GM23338 (cell line): Measurements from ENCODE around the gene AGPAT3. TPM values are rescaled to one million over a fixed set of nuclear protein-coding genes. Genes with fewer than 3 reads are reported as not detected.

Experiments used
- ATAC-seq: fragments of 200-7000 bp; cut with Tn5 transposase; 3 replicates; pipeline ENCODE4 v1.9.1; 2020
- DNase-seq: peaks from one replicate; pipeline ENCODE4 v3.0.0-alpha.2; 2015; ENCODE audit warnings: low spot score
- H2AFZ ChIP-seq: fragments of 200-600 bp; sonication (generic); 2 replicates; pipeline ENCODE4 v1.8.0; 2016; ENCODE audit warnings: antibody characterized with exemption, mild to moderate bottlenecking, moderate library complexity
- H3F3A ChIP-seq: fragments of 200-600 bp; sonication (generic); replicated peaks from 2 replicates; pipeline ENCODE4 v1.8.0; 2017; ENCODE audit warnings: antibody characterized with exemption, mixed run types, low read depth
- H3K27ac ChIP-seq: fragments of 200-600 bp; sonication (generic); 2 replicates; pipeline ENCODE4 v1.6.1; 2016; ENCODE audit warnings: low read depth
- H3K27me3 ChIP-seq: fragments of 200-600 bp; sonication (generic); 2 replicates; pipeline ENCODE4 v1.8.0; 2016; ENCODE audit warnings: mild to moderate bottlenecking, mixed run types, moderate library complexity; ENCODE audit not compliant: insufficient read depth
- H3K36me3 ChIP-seq: fragments of 200-600 bp; sonication (generic); 2 replicates; pipeline ENCODE4 v1.8.0; 2016; ENCODE audit warnings: mild to moderate bottlenecking; ENCODE audit not compliant: insufficient read depth
- H3K4me1 ChIP-seq: fragments of 200-600 bp; sonication (generic); 2 replicates; pipeline ENCODE4 v1.8.0; 2016; ENCODE audit warnings: mild to moderate bottlenecking, moderate library complexity; ENCODE audit not compliant: insufficient read depth
- H3K4me2 ChIP-seq: fragments of 200-600 bp; sonication (generic); 2 replicates; pipeline ENCODE4 v1.7.1; 2017; ENCODE audit warnings: mixed run types
- H3K4me3 ChIP-seq: fragments of 200-600 bp; sonication (generic); 2 replicates; pipeline ENCODE4 v1.6.1; 2016; ENCODE audit warnings: mixed run types
- H3K79me2 ChIP-seq: fragments of 200-600 bp; sonication (generic); replicated peaks from 2 replicates; pipeline ENCODE4 v1.8.0; 2017; ENCODE audit warnings: mild to moderate bottlenecking; ENCODE audit not compliant: insufficient read depth
- H3K9me2 ChIP-seq: fragments of 200-600 bp; sonication (generic); 2 replicates; pipeline ENCODE4 v1.8.0; 2017; ENCODE audit not compliant: insufficient read depth
- H4K20me1 ChIP-seq: fragments of 200-600 bp; sonication (generic); replicated peaks from 2 replicates; pipeline ENCODE4 v1.8.0; 2017; ENCODE audit warnings: mild to moderate bottlenecking; ENCODE audit not compliant: insufficient read depth
- H3K27ac Mint-ChIP-seq: 2 replicates; pipeline ENCODE4 v1.8.0; 2020; ENCODE audit warnings: inconsistent platforms, mild to moderate bottlenecking, moderate library complexity, mixed read lengths
- H3K27me3 Mint-ChIP-seq: 3 replicates; pipeline ENCODE4 v1.8.0; 2022; ENCODE audit warnings: low read depth, mild to moderate bottlenecking, moderate library complexity, mixed read lengths, inconsistent platforms; ENCODE audit not compliant: insufficient read depth, poor library complexity
- H3K36me3 Mint-ChIP-seq: 3 replicates; pipeline ENCODE4 v1.8.0; 2021; ENCODE audit warnings: low read depth, mild to moderate bottlenecking, inconsistent platforms, moderate library complexity, mixed read lengths
- H3K4me1 Mint-ChIP-seq: 3 replicates; pipeline ENCODE4 v1.8.0; 2020; ENCODE audit warnings: mild to moderate bottlenecking, inconsistent platforms, mixed read lengths
- H3K4me3 Mint-ChIP-seq: 3 replicates; pipeline ENCODE4 v1.8.0; 2021; ENCODE audit warnings: moderate library complexity, mild to moderate bottlenecking, inconsistent platforms, mixed read lengths
- H3K9me3 Mint-ChIP-seq: 3 replicates; pipeline ENCODE4 v1.8.0; 2020; ENCODE audit warnings: moderate library complexity, mild to moderate bottlenecking, inconsistent platforms, mixed read lengths
- STAT1 ChIP-seq: IDR thresholded peaks from one replicate; pipeline ENCODE4 v1.6.1; 2016; ENCODE audit warnings: antibody characterized with exemption; ENCODE audit not compliant: unreplicated experiment
- ZNF114 ChIP-seq: fragments of 250-450 bp; sonication (Bioruptor Pico); IDR thresholded peaks from 2 replicates; pipeline ENCODE4 v1.5.0; 2020; ENCODE audit warnings: mild to moderate bottlenecking, moderate library complexity
- ZNF331 ChIP-seq: fragments of 250-450 bp; sonication (Bioruptor Pico); IDR thresholded peaks from 2 replicates; pipeline ENCODE4 v1.5.0; 2020; ENCODE audit warnings: low read depth, mild to moderate bottlenecking, moderate library complexity
- ZNF462 ChIP-seq: fragments of 250-450 bp; sonication (Bioruptor Pico); IDR thresholded peaks from 2 replicates; pipeline ENCODE4 v1.5.0; 2020; ENCODE audit warnings: mild to moderate bottlenecking, moderate library complexity
- polyA plus RNA-seq: library from polyadenylated mRNA; unstranded; fragments of >200 nt; fragmentation: Nextera tagmentation; extraction: Ambion mirVana; gene quantifications from 2 replicates; pipeline ENCODE4 v1.2.1, GENCODE V29; 2016
- total RNA-seq: library from RNA; depleted of rRNA; stranded (reverse); fragments of >200 nt; shearing (Covaris generic); gene quantifications from 2 replicates; pipeline ENCODE4 v1.2.3, GENCODE V29; 2014

Gene AGPAT3
- total and polyA plus RNA-seq, 2 experiments from 2014 or later: 2.1 to 6.1 TPM

DNA sequence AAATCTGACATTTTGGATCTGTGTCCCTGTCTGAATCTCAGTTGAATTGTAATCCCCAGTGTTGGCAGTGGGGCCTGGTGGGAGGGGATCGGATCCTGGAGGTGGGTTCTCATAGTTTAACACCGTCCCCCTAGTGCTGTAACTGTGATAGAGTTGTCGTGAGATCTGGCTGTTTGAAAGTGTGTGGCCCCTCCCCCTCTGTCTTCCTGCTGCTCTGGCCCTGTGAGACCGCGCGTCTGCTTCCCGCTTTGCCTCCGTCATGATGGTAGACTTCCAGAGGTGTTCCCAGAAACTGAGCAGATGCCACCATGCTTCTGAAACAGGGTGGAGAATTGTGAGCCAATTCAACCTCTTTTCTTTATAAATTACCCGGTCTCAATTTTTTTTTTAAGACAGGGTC is 25.0 kb downstream of the AGPAT3 start (continued):
- no peak for TF ChIP-seq ZNF462 (CRISPR knock-in tag)

DNA sequence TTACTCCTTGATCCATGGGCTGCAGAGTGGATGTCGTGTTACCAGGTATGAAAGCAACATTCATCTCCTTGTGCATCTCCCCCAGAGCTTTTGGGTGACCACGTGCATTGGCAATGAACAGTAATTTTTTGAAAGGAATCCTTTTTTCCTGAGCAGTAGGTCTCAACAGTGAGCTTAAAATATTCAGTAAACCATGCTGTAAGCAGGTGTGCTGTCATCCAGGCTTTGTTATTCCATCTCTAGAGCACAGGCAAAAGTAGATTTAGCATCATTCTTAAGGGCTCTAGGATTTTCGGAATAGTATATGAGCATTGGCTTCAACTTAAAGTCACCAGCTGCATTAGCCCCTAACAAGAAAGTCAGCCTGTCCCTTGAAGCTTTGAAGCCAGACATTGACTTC is 27.3 kb downstream of the AGPAT3 start:
- DNase-seq (no peak), ATAC-seq (no peak)
- Histone ChIP-seq H3K9me2 (no peaks in the 10 kb centered on the region), H3K79me2 (no peaks in the 10 kb centered on the region), H3F3A (no peaks in the 10 kb centered on the region), H2AFZ (no peak overlapping the region), H3K4me1 (peaks cover 7% of the 10 kb centered on the region), H4K20me1 (no peaks in the 10 kb centered on the region), H3K4me2 (no peak overlapping the region), H3K27ac (no peak overlapping the region), H3K27me3 (no peaks in the 10 kb centered on the region), H3K4me3 (no peak overlapping the region), H3K36me3 (no peaks in the 10 kb centered on the region)
- Mint-ChIP-seq H3K27me3 (peaks cover 3% of the 10 kb centered on the region), H3K9me3 (peaks cover 3% of the 10 kb centered on the region; the same call in 2 of the 3 replicates), H3K27ac (no peak overlapping the region), H3K36me3 (peaks cover 3% of the 10 kb centered on the region; the same call in 2 of the 3 replicates), H3K4me1 (peaks cover 15% of the 10 kb centered on the region), H3K4me3 (no peak overlapping the region)
- no peak for TF ChIP-seq ZNF114 (CRISPR knock-in tag)

DNA sequence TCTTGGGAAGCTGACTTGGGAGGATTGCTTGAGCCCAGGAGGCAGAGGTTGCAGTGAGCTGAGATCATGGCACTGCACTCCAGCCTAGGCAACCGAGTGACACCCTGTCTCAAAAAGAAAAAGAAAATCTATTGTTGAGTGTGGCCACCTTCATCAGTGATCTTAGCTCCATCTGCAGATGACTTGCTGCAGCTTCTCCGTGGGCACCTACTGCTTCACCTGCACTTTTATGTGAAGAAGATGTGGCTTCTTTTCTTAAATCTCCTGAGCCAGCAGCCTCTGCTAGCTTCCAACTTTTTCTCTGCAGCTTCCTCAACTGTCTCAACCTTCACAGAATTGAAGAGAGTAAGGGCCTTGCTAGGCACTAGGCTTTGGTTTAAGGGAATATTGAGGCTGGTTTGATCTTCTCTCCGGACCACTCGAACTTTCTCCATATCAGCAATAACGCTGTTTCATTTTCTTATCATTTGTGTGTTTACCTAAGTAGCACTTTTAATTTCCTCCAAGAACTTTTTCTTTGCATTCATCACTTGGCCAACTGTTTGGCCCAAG is 28.0 kb downstream of the AGPAT3 start:
- H3K4me2 ChIP-seq: no peak overlapping the region
- no peaks in the 10 kb centered on the region for H4K20me1 ChIP-seq
- H3F3A ChIP-seq: no peaks in the 10 kb centered on the region
- Mint-ChIP-seq H3K9me3 (peaks cover 8% of the 10 kb centered on the region), H3K4me1 (peaks cover 15% of the 10 kb centered on the region), H3K27ac (no peak overlapping the region), H3K4me3 (no peak overlapping the region), H3K36me3 (peaks cover 5% of the 10 kb centered on the region), H3K27me3 (peaks cover 3% of the 10 kb centered on the region)
- no peak overlapping the region for H3K4me3 ChIP-seq
- DNase-seq: no peak
- H3K4me1 ChIP-seq: peaks cover 7% of the 10 kb centered on the region
- ATAC-seq: no peak
- no peak overlapping the region for H3K27ac ChIP-seq
- no peaks in the 10 kb centered on the region for H3K79me2 ChIP-seq
- no peaks in the 10 kb centered on the region for H3K36me3 ChIP-seq
- no peak overlapping the region for H2AFZ ChIP-seq
- no peaks in the 10 kb centered on the region for H3K27me3 ChIP-seq
- H3K9me2 ChIP-seq: no peaks in the 10 kb centered on the region
- TF ChIP-seq ZNF331 (CRISPR knock-in tag) (no peak), STAT1 (no peak), ZNF462 (CRISPR knock-in tag) (no peak)
